ENCODE results near the gene GAGE10. TPM values are rescaled to one million over a fixed set of nuclear protein-coding genes. Genes with fewer than 3 reads are reported as not detected.

Gene GAGE10
- total and polyA plus RNA-seq, 9 of the 15 experiments (the other 6 are each of a cell fraction or from before 2014, with no cell fraction given): 0.80 to 3.1 (median 0.96) TPM; not detected in 4

- TF ChIP-seq EHMT2 (IDR thresholded peaks at IDR 0.05): peak; percentile 46; the same call in 1 of the 2 replicates
- TF ChIP-seq CREB1 (IDR thresholded peaks at IDR 0.05): peak; percentile 88
- TF ChIP-seq CREB1 (CRISPR knock-in tag; IDR thresholded peaks at IDR 0.05): peak; percentile 87
- peak; percentile 94 for TF ChIP-seq CREM (IDR thresholded peaks at IDR 0.05; ENCODE audit: low read depth)
- no peak for TF ChIP-seq SAFB2 (IDR thresholded peaks at IDR 0.05; ENCODE audit: borderline replicate concordance, low read depth, low read length, severe bottlenecking)
- TF ChIP-seq KAT7 (CRISPR knock-in tag; IDR thresholded peaks at IDR 0.05; ENCODE audit: borderline replicate concordance): no peak
- no peak for TF ChIP-seq ETV1 (tag; conservative IDR thresholded peaks at IDR 0.05; ENCODE audit: low read depth)
- no peak for TF ChIP-seq E2F5 (CRISPR knock-in tag; IDR thresholded peaks at IDR 0.05)
- TF ChIP-seq KLF16 (IDR thresholded peaks at IDR 0.05): no peak
- no peak for TF ChIP-seq PHF21A (IDR thresholded peaks at IDR 0.05; ENCODE audit: borderline replicate concordance, low read depth)
- TF ChIP-seq AFF1 (IDR thresholded peaks at IDR 0.05; ENCODE audit: low read depth in 1 of 2, partially characterized antibody in 2 of 2): no peak
- TF ChIP-seq HDAC1 (IDR thresholded peaks at IDR 0.05): peak in 1 of 2 experiments; percentile 42; a peak in 1 of 4 replicates
- no peak for TF ChIP-seq CUX1 (CRISPR knock-in tag; IDR thresholded peaks at IDR 0.05)
- TF ChIP-seq CREB3L1 (IDR thresholded peaks at IDR 0.05; ENCODE audit: borderline replicate concordance, low read depth): no peak
- TF ChIP-seq ILF3 (IDR thresholded peaks at IDR 0.05; ENCODE audit: borderline replicate concordance): no peak
- no peak for TF ChIP-seq SPI1 (IDR thresholded peaks at IDR 0.05; ENCODE audit: borderline replicate concordance, low read depth, low read length)
Observed at GRCh38 chrX:49269010-49269766, 34.3 kb upstream of the GAGE10 start (continued).
